ENCODE data around the gene LCN10.

The LCN10 gene

GRCh38 chr9:136723989-136724388, 18.8 kb downstream of the LCN10 start:
- peaks cover 46% of the 10 kb centered on the region for H4K20me1 ChIP-seq (ENCODE audit: insufficient read depth, low read length)
- TF ChIP-seq, protein P1, sequence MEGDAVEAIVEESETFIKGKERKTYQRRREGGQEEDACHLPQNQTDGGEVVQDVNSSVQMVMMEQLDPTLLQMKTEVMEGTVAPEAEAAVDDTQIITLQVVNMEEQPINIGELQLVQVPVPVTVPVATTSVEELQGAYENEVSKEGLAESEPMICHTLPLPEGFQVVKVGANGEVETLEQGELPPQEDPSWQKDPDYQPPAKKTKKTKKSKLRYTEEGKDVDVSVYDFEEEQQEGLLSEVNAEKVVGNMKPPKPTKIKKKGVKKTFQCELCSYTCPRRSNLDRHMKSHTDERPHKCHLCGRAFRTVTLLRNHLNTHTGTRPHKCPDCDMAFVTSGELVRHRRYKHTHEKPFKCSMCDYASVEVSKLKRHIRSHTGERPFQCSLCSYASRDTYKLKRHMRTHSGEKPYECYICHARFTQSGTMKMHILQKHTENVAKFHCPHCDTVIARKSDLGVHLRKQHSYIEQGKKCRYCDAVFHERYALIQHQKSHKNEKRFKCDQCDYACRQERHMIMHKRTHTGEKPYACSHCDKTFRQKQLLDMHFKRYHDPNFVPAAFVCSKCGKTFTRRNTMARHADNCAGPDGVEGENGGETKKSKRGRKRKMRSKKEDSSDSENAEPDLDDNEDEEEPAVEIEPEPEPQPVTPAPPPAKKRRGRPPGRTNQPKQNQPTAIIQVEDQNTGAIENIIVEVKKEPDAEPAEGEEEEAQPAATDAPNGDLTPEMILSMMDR (IDR thresholded peaks at IDR 0.05; ENCODE audit: borderline replicate concordance, extremely low read depth, low read length, poor library complexity, severe bottlenecking) = no peak
- no peak for TF ChIP-seq EZH2 (IDR thresholded peaks at IDR 0.05; ENCODE audit: borderline replicate concordance, low read depth, low read length, severe bottlenecking)
- H3K4me1 ChIP-seq (ENCODE audit: insufficient read depth, low read length) = peaks cover 30% of the 10 kb centered on the region
- no peak for DNase-seq
- H2AFZ ChIP-seq (ENCODE audit: low read depth, low read length) = no peak overlapping the region
- no peak overlapping the region for H3K27ac ChIP-seq (ENCODE audit: low read length)
- peaks cover 46% of the 10 kb centered on the region for H3K36me3 ChIP-seq (ENCODE audit: insufficient read depth, low read length)
- H3K4me2 ChIP-seq (ENCODE audit: insufficient read depth, low read length) = no peak overlapping the region
- H3K79me2 ChIP-seq (ENCODE audit: insufficient read depth, low read length) = peaks cover 25% of the 10 kb centered on the region
- no peak for ATAC-seq (ENCODE audit: insufficient read depth, low read depth)
- no peaks in the 10 kb centered on the region for H3K9me3 ChIP-seq (ENCODE audit: insufficient read depth, low read length, severe bottlenecking)
- no peak overlapping the region for H3K9ac ChIP-seq (ENCODE audit: low read depth, low read length)
- no peak overlapping the region for H3K4me3 ChIP-seq (ENCODE audit: low read depth in 1 of 2, low read length in 2 of 2)
- H3K27me3 ChIP-seq (ENCODE audit: insufficient read depth, low read length, poor library complexity) = no peaks in the 10 kb centered on the region

- no peak overlapping the region for H3K27ac ChIP-seq (ENCODE audit: low read length)
- ATAC-seq (ENCODE audit: insufficient read depth, low read depth) = no peak
- no peak for DNase-seq
- H3K36me3 ChIP-seq (ENCODE audit: insufficient read depth, low read length) = peaks cover 46% of the 10 kb centered on the region
- H3K4me3 ChIP-seq (ENCODE audit: low read depth in 1 of 2, low read length in 2 of 2) = no peak overlapping the region
- no peak overlapping the region for H3K9ac ChIP-seq (ENCODE audit: low read depth, low read length)
- H3K79me2 ChIP-seq (ENCODE audit: insufficient read depth, low read length) = peaks cover 25% of the 10 kb centered on the region
- TF ChIP-seq EZH2 (IDR thresholded peaks at IDR 0.05; ENCODE audit: borderline replicate concordance, low read depth, low read length, severe bottlenecking) = no peak
- TF ChIP-seq, protein P1 (IDR thresholded peaks at IDR 0.05; ENCODE audit: borderline replicate concordance, extremely low read depth, low read length, poor library complexity, severe bottlenecking) = no peak
- H3K4me1 ChIP-seq (ENCODE audit: insufficient read depth, low read length) = peaks cover 24% of the 10 kb centered on the region
- H2AFZ ChIP-seq (ENCODE audit: low read depth, low read length) = no peak overlapping the region
- no peak overlapping the region for H3K4me2 ChIP-seq (ENCODE audit: insufficient read depth, low read length)
- no peaks in the 10 kb centered on the region for H3K27me3 ChIP-seq (ENCODE audit: insufficient read depth, low read length, poor library complexity)
- peaks cover 46% of the 10 kb centered on the region for H4K20me1 ChIP-seq (ENCODE audit: insufficient read depth, low read length)
- H3K9me3 ChIP-seq (ENCODE audit: insufficient read depth, low read length, severe bottlenecking) = no peaks in the 10 kb centered on the region
Observed at GRCh38 chr9:136723362-136723976, 19.3 kb downstream of the LCN10 start.

DNA sequence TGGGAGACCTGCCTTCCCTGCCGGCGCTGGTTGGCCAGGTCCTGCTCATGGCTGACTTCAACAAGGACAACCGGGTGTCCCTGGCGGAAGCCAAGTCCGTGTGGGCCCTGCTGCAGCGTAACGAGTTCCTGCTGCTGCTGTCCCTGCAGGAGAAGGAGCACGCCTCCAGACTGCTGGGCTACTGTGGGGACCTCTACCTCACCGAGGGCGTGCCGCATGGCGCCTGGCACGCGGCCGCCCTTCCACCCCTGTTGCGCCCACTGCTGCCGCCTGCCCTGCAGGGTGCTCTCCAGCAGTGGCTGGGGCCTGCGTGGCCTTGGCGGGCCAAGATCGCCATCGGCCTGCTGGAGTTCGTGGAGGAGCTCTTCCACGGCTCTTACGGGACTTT, 19.8 kb downstream of the LCN10 start:
- no peak for TF ChIP-seq EZH2 (IDR thresholded peaks at IDR 0.05; ENCODE audit: borderline replicate concordance, low read depth, low read length, severe bottlenecking)
- TF ChIP-seq, protein P1 (IDR thresholded peaks at IDR 0.05; ENCODE audit: borderline replicate concordance, extremely low read depth, low read length, poor library complexity, severe bottlenecking) = no peak
- ATAC-seq (ENCODE audit: insufficient read depth, low read depth) = 0 out of 3 replicates have a peak, but pooled peaks have one; percentile 10
- H3K4me1 ChIP-seq (ENCODE audit: insufficient read depth, low read length) = peaks cover 20% of the 10 kb centered on the region
- H3K4me2 ChIP-seq (ENCODE audit: insufficient read depth, low read length) = no peak overlapping the region
- H3K36me3 ChIP-seq (ENCODE audit: insufficient read depth, low read length) = peaks cover 46% of the 10 kb centered on the region
- DNase-seq = peak; percentile 14
- no peak overlapping the region for H3K9ac ChIP-seq (ENCODE audit: low read depth, low read length)
- no peaks in the 10 kb centered on the region for H3K27me3 ChIP-seq (ENCODE audit: insufficient read depth, low read length, poor library complexity)
- no peak overlapping the region for H2AFZ ChIP-seq (ENCODE audit: low read depth, low read length)
- H3K4me3 ChIP-seq (ENCODE audit: low read depth in 1 of 2, low read length in 2 of 2) = no peak overlapping the region
- H4K20me1 ChIP-seq (ENCODE audit: insufficient read depth, low read length) = peaks cover 46% of the 10 kb centered on the region
- no peak overlapping the region for H3K27ac ChIP-seq (ENCODE audit: low read length)
- H3K79me2 ChIP-seq (ENCODE audit: insufficient read depth, low read length) = peaks cover 25% of the 10 kb centered on the region
- no peaks in the 10 kb centered on the region for H3K9me3 ChIP-seq (ENCODE audit: insufficient read depth, low read length, severe bottlenecking)

Measured in DND-41 (cell line).